ENCODE results near the gene KAT2A. TPM values are rescaled to one million over a fixed set of nuclear protein-coding genes. Genes with fewer than 3 reads are reported as not detected.
A peak's percentile ranks its signal among the peaks of the same experiment; 100 is the strongest.
"Not testable (repeated sequence)": the region's sequence is repeated elsewhere in the genome, so short reads cannot be mapped to it uniquely, and the experiment has no call there.

The KAT2A gene
- polyA plus RNA-seq, 1 experiment, result 13.6 TPM

DNA sequence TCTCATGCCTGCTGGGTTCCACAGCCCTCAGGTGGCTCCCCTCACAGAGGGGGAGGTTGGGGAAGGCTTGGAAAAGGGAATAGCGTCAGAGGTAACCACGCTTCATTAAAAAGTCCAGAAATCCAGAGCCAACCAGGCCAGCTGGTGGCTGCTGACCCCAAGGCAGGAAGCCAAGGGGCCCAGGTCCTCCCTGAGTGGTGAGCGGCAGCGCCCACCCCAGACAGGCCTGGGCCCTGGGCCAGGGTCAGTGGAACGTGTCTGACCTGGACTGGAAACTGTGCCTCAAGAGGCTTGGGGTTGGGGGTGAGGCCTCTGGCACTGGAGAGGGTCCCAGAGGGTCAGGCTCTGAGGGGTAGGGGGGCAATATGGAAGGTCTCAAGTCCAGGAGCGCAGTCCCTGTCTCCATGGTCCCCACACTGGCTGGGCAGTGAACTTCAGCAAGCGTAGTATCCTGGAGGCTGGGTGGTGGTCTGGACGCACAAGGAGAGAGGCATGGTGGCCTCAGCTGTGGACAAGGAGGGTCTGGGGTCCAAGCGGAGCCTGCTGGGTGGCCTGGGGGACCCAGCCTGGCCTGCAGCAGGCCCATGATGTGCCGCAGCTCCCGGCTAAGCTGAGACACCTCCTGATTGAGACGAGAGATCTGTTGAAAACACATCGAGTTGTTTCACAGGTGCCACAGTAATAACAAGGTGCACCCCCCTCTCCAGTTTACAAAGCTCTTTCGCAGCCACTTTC, 38.8 kb upstream of the KAT2A start:
- no peak overlapping the region for H3K4me3 ChIP-seq (ENCODE audit: low read depth, low read length)
- no peaks in the 10 kb centered on the region; the same call in 1 of the 2 replicates for H3K9me3 ChIP-seq (ENCODE audit: control insufficient read depth, insufficient read depth, low read length)
- no peak for DNase-seq (ENCODE audit: low read depth, low spot score)
- peaks cover 2% of the 10 kb centered on the region for H3K27me3 ChIP-seq (ENCODE audit: control insufficient read depth, insufficient read depth, low read length)
- ChIA-PET CTCF (no interaction called here), POLR2A (interaction anchor here (0.5 kb wide), 1 partner anchor 28 kb away, joined by 6 read pairs; no protein-coding TSS in a partner anchor)
- TF ChIP-seq, protein P1, sequence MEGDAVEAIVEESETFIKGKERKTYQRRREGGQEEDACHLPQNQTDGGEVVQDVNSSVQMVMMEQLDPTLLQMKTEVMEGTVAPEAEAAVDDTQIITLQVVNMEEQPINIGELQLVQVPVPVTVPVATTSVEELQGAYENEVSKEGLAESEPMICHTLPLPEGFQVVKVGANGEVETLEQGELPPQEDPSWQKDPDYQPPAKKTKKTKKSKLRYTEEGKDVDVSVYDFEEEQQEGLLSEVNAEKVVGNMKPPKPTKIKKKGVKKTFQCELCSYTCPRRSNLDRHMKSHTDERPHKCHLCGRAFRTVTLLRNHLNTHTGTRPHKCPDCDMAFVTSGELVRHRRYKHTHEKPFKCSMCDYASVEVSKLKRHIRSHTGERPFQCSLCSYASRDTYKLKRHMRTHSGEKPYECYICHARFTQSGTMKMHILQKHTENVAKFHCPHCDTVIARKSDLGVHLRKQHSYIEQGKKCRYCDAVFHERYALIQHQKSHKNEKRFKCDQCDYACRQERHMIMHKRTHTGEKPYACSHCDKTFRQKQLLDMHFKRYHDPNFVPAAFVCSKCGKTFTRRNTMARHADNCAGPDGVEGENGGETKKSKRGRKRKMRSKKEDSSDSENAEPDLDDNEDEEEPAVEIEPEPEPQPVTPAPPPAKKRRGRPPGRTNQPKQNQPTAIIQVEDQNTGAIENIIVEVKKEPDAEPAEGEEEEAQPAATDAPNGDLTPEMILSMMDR (IDR thresholded peaks at IDR 0.05; ENCODE audit: low read depth, low read length), result no peak
- no peak overlapping the region for H3K27ac ChIP-seq (ENCODE audit: low read depth, low read length)

DNA sequence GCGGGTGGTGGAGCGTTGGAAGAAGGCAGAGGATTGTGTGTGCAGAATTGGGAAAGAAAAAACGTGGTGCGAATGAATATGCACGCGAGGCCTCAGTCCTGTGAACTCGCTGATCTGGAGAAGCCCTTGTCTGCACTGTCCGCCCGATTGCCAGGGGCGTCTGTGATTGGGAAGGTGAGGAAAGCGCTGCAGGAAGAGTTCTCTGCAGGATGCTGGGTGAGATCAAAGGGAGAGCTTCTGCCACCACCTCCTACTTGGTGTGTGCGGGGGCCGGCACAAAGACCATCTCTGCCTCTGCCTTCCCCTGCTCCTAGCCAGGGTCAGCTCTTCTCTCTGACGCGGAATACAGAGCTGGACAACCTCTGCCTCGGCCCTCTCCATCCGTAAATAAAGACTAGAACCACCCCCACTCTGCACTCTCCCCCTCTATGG, 34.5 kb upstream of the KAT2A start:
- TF ChIP-seq, protein P1 (IDR thresholded peaks at IDR 0.05; ENCODE audit: low read depth, low read length), result no peak
- no peak for DNase-seq (ENCODE audit: low read depth, low spot score)
- CTCF ChIA-PET, result interaction anchor here (0.6 to 0.7 kb wide), 2 partner anchors 27 to 83 kb away, joined by 3 to 4 read pairs; no protein-coding TSS in a partner anchor

DNA sequence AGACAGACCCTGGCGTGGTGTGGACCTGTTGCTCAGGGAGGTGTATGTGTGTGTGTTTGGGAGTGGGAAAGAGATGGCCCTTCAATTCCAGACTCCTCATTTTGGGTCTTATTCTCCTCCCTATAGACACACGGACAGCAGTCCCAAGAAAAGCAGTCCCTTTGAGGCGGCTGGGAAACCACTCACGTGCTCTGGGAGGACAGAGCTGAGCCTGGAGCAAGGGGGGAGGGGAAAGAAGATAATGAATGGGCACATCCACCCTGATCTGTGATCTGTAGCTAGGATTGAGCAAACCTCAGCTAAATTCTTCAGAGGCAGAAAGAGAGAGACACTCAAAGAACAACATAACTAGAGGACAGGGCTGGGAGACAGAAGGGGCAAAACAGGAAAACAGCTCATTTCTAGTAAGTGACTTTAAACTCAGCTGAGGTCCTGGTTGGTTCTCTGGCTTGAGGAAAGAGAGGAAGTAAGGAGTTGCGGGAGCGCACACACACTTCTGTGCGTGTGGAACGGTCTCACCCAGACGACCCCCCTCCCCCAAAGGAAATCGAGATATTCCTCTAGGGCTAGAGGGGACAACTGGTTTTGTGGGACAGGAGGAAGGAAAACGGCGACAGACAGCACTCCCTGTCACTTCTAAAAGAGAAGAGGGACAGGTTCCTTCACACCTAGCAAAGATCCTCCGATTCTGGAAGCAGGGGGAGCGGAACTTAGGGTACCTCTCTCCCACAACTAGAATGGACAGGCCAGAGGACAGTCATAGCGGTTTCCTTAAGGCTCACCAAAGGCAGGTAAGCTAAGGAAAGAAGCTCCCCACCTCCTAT, 33.0 kb upstream of the KAT2A start:
- peak overlapping the region; percentile 57 for H3K27ac ChIP-seq (ENCODE audit: low read depth, low read length)
- TF ChIP-seq, protein P1 (IDR thresholded peaks at IDR 0.05; ENCODE audit: low read depth, low read length), result no peak
- POLR2A ChIA-PET, result interaction anchor here (0.6 to 1.6 kb wide), 3 partner anchors 12 to 151 kb away, joined by 3 to 9 read pairs (median 4); no protein-coding TSS in a partner anchor
- no peaks in the 10 kb centered on the region; the same call in 1 of the 2 replicates for H3K9me3 ChIP-seq (ENCODE audit: control insufficient read depth, insufficient read depth, low read length)
- H3K27me3 ChIP-seq (ENCODE audit: control insufficient read depth, insufficient read depth, low read length), result no peaks in the 10 kb centered on the region
- CTCF ChIA-PET, result interaction anchor here (1.1 kb wide), 1 partner anchor 11 kb away, joined by 5 read pairs; no protein-coding TSS in a partner anchor
- no peak for DNase-seq (ENCODE audit: low read depth, low spot score)
- peak overlapping the region; percentile 99 for H3K4me3 ChIP-seq (ENCODE audit: low read depth, low read length)

More for the DNA sequence above, 34.5 kb upstream of the KAT2A start:
- no peak overlapping the region for H3K27ac ChIP-seq (ENCODE audit: low read depth, low read length)
- peaks cover 2% of the 10 kb centered on the region for H3K27me3 ChIP-seq (ENCODE audit: control insufficient read depth, insufficient read depth, low read length)
- peak overlapping the region; percentile 56 for H3K4me3 ChIP-seq (ENCODE audit: low read depth, low read length)
- POLR2A ChIA-PET, result no interaction called here
- no peaks in the 10 kb centered on the region; the same call in 1 of the 2 replicates for H3K9me3 ChIP-seq (ENCODE audit: control insufficient read depth, insufficient read depth, low read length)

DNA sequence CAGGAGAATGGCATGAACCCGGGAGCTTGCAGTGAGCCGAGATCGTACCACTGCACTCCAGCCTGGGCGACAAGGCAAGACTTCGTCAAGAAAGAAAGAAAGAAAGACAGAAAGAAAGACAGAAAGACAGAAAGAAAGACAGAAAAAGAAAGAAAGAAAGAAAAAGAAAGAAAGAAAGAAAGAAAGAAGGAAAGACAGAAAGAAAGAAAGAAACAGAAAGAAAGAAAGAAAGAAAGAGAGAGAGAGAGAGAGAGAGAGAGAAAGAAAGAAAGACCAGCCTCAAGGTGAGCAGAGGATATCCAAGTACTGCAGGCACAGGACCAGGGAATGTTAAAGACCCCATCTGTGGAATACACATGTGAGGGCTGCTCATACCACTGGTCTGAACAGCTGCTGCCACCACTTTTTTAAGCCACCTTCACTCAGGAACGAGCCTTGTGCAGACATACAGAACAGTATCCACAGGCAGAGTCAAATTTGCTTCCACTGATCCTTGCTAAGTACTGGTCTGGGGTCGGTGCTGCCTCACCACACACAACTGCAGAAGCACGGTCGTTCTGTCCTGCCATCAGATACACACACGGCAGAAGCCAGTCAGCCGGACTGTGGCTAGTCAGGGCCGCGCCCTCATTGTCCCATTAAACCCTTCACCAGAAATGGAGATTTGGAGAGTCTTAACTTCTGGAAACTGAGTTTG, 25.9 kb upstream of the KAT2A start:
- no peak overlapping the region for H3K4me3 ChIP-seq (ENCODE audit: low read depth, low read length)
- H3K9me3 ChIP-seq (ENCODE audit: control insufficient read depth, insufficient read depth, low read length), result no peaks in the 10 kb centered on the region
- POLR2A ChIA-PET, result interaction anchor here (0.7 kb wide), 2 partner anchors 123 to 135 kb away, joined by 5 to 6 read pairs; no protein-coding TSS in a partner anchor
- DNase-seq (ENCODE audit: low read depth, low spot score), result no peak
- H3K27me3 ChIP-seq (ENCODE audit: control insufficient read depth, insufficient read depth, low read length), result no peaks in the 10 kb centered on the region
- no peak overlapping the region for H3K27ac ChIP-seq (ENCODE audit: low read depth, low read length)
- CTCF ChIA-PET, result no interaction called here
- TF ChIP-seq, protein P1 (IDR thresholded peaks at IDR 0.05; ENCODE audit: low read depth, low read length), result no peak

DNA sequence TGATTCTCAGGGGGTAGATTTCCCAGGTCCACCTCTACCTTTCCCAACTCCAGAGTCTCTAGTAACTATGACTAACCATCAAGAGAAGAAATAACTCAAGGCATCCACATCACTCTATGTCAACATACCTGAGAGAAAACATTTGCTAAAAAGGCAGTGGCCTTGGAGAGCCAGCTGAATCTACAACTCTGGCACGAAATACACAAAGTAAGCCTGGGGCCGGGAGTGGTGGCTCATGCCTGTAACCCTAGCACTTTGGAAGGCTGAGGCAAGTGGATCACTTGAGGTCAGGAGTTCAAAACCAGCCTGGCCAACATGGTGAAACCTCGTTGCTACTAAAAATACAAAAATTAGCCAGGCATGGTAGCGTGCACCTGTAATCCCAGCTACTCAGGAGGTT, 22.0 kb upstream of the KAT2A start:
- CTCF ChIA-PET, result interaction anchor here (0.9 to 2.4 kb wide), 2 partner anchors 10 to 384 kb away, joined by 3 to 5 read pairs; no protein-coding TSS in a partner anchor

More for the DNA sequence above, 22.0 kb upstream of the KAT2A start:
- POLR2A ChIA-PET, result interaction anchor here (1.5 kb wide), 1 partner anchor 11 kb away, joined by 9 read pairs; no protein-coding TSS in a partner anchor
- H3K27ac ChIP-seq (ENCODE audit: low read depth, low read length), result peak overlapping the region; percentile 53
- not testable (repeated sequence) for H3K9me3 ChIP-seq (ENCODE audit: control insufficient read depth, insufficient read depth, low read length); DNase-seq (ENCODE audit: low read depth, low spot score); H3K27me3 ChIP-seq (ENCODE audit: control insufficient read depth, insufficient read depth, low read length); H3K4me3 ChIP-seq (ENCODE audit: low read depth, low read length)
